A673 (cell line): ENCODE results near the gene ZBTB14. TPM values are rescaled to one million over a fixed set of nuclear protein-coding genes. Genes with fewer than 3 reads are reported as not detected.

ENCODE experiments used
- BruUV-seq: library from RNA; stranded (reverse); fragments of 400-500 nt; replicated peaks from 2 replicates; lab custom pipeline; 2021; lab: Mats Ljungman, UMichigan
- CTCF ChIA-PET: fragments of 300-600 bp; sonication (Branson Sonifier 250); formaldehyde crosslinking; loops from one replicate; lab custom pipeline; 2022; ENCODE audit warnings: antibody characterized with exemption; lab: Charles Lee
- POLR2A ChIA-PET: fragments of 300-600 bp; sonication (Branson Sonifier 250); formaldehyde crosslinking; loops from one replicate; lab custom pipeline; 2022; ENCODE audit warnings: antibody characterized with exemption; ENCODE audit not compliant: low non-redundant PET; lab: Charles Lee
- DNase-seq: peaks from one replicate; pipeline ENCODE4 v3.0.0-alpha.2; 2015; ENCODE audit warnings: low spot score
- H3K27ac ChIP-seq: fragments of 200-600 bp; sonication (generic); 2 replicates; pipeline ENCODE4 v1.5.1; 2016; ENCODE audit warnings: mixed run types, low read depth, mild to moderate bottlenecking, mixed read lengths, antibody characterized with exemption, low read length; ENCODE audit not compliant: poor library complexity, severe bottlenecking
- H3K27me3 ChIP-seq: fragments of 200-600 bp; sonication (generic); replicated peaks from 2 replicates; pipeline ENCODE4 v1.6.1; 2017; ENCODE audit warnings: mixed run types, low read depth, mild to moderate bottlenecking, mixed read lengths, antibody characterized with exemption, low read length; ENCODE audit not compliant: insufficient read depth, poor library complexity
- H3K36me3 ChIP-seq: fragments of 200-600 bp; sonication (generic); 2 replicates; pipeline ENCODE4 v1.6.1; 2016; ENCODE audit warnings: mixed run types, mild to moderate bottlenecking, mixed read lengths, antibody characterized with exemption, low read length; ENCODE audit not compliant: insufficient read depth, poor library complexity, severe bottlenecking
- H3K4me1 ChIP-seq: fragments of 200-600 bp; sonication (generic); 2 replicates; pipeline ENCODE4 v1.6.1; 2017; ENCODE audit warnings: mixed run types, mild to moderate bottlenecking, mixed read lengths, antibody characterized with exemption, low read length; ENCODE audit not compliant: insufficient read depth, poor library complexity, severe bottlenecking
- H3K4me3 ChIP-seq: fragments of 200-600 bp; sonication (generic); 2 replicates; pipeline ENCODE4 v1.5.1; 2016; ENCODE audit warnings: low read depth, mixed run types, mild to moderate bottlenecking, mixed read lengths, low read length; ENCODE audit not compliant: poor library complexity, severe bottlenecking
- H3K9me3 ChIP-seq: fragments of 200-600 bp; sonication (generic); 2 replicates; pipeline ENCODE4 v1.6.1; 2016; ENCODE audit warnings: mixed run types, low read depth, mild to moderate bottlenecking, mixed read lengths, antibody characterized with exemption, low read length; ENCODE audit not compliant: poor library complexity, severe bottlenecking
- EZH2 ChIP-seq: fragments of 200-600 bp; sonication (generic); IDR thresholded peaks from 2 replicates; pipeline ENCODE4 v1.6.1; 2017; ENCODE audit warnings: borderline replicate concordance, low read depth, mild to moderate bottlenecking, mixed read lengths, antibody characterized with exemption, low read length; ENCODE audit not compliant: poor library complexity, severe bottlenecking
- intact Hi-C: fragments of 100-400 bp; cut with micrococcal nuclease; formaldehyde crosslinking; loops from one replicate; pipeline ENCODE4 v1.10.0; 2022; ENCODE audit not compliant: unreplicated experiment
- total RNA-seq: library from RNA; stranded (reverse); gene quantifications from 2 replicates; pipeline ENCODE4 v1.2.3, GENCODE V29; 2021
- TF ChIP-seq, protein P1 (sequence below): fragments of 300-800, 200-600 bp; sonication (generic); conservative IDR thresholded peaks from 2 replicates; pipeline ENCODE4 v1.5.1; 2017; ENCODE audit warnings: low read depth, mild to moderate bottlenecking, antibody characterized with exemption, low read length, moderate library complexity, mixed read lengths

ZBTB14 gene
- total RNA-seq, 1 experiment from 2014 or later: 14.8 TPM

DNA sequence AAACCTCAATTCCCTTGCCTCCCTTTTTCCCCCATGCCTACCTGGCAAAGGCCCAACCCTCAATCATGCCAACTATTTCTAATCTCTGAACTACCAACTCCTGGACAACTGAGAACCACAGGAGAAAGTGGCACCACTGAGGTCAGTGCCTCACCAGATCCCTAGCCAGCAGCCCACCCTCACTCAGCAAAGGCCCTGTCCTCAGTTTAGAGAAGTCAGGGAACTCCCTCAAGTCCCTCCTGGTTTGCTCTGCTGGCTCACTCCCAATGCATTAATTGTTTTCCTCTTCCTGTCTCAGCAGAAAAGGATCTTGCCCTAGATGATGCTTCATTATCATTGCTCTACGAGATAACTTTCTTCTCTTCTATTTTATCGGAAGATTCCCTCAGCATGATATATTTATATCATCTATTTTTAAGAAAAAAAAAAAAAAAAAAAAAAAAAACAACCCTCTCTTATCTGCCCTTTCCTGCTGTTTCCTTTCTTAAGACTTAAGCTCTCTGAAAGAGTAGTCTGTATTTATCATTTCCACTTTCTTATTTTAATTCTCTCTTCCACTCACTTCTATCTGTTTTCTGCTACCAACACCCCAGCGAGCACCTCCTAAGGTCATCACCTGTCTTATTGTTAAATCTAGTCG, 22.7 kb upstream of the ZBTB14 start:
- BruUV-seq: no TSS peak
- DNase-seq: no peak
- intact Hi-C loops: no loop called here
- CTCF ChIA-PET: no interaction called here
- no peaks in the 10 kb centered on the region for H3K36me3 ChIP-seq
- TF ChIP-seq EZH2: no peak
- TF ChIP-seq, protein P1, sequence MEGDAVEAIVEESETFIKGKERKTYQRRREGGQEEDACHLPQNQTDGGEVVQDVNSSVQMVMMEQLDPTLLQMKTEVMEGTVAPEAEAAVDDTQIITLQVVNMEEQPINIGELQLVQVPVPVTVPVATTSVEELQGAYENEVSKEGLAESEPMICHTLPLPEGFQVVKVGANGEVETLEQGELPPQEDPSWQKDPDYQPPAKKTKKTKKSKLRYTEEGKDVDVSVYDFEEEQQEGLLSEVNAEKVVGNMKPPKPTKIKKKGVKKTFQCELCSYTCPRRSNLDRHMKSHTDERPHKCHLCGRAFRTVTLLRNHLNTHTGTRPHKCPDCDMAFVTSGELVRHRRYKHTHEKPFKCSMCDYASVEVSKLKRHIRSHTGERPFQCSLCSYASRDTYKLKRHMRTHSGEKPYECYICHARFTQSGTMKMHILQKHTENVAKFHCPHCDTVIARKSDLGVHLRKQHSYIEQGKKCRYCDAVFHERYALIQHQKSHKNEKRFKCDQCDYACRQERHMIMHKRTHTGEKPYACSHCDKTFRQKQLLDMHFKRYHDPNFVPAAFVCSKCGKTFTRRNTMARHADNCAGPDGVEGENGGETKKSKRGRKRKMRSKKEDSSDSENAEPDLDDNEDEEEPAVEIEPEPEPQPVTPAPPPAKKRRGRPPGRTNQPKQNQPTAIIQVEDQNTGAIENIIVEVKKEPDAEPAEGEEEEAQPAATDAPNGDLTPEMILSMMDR: no peak
- H3K4me3 ChIP-seq: no peak overlapping the region
- no peak overlapping the region for H3K27ac ChIP-seq
- peaks cover 4% of the 10 kb centered on the region for H3K27me3 ChIP-seq
- H3K9me3 ChIP-seq: no peaks in the 10 kb centered on the region
- no peaks in the 10 kb centered on the region for H3K4me1 ChIP-seq
- POLR2A ChIA-PET: no interaction called here

DNA sequence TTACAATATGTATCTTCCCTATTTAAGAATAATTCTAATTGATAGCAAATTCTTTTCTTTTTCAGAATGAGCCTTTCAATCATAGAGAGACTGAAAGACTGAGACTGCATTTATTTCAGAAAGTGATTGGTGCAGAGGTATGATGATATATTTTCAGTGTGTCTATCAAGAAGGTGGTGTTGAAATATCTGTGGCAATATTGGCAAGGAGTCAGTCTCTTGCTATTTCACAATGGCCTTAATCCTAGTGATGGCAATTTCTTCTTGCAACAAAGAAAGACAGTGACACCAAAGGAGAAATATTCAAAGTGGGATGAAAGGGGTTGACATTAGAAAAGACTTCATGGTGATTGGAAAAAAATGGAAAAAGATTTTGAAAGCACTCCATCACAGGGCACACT, 21.7 kb upstream of the ZBTB14 start:
- no peak overlapping the region for H3K27ac ChIP-seq
- no peaks in the 10 kb centered on the region for H3K9me3 ChIP-seq
- ChIA-PET POLR2A (no interaction called here), CTCF (no interaction called here)
- BruUV-seq: no TSS peak
- no peak overlapping the region for H3K4me3 ChIP-seq
- DNase-seq: no peak
- TF ChIP-seq EZH2: no peak
- TF ChIP-seq, protein P1: no peak
- no peaks in the 10 kb centered on the region for H3K36me3 ChIP-seq
- intact Hi-C loops: no loop called here
- no peaks in the 10 kb centered on the region for H3K4me1 ChIP-seq
- H3K27me3 ChIP-seq: peaks cover 4% of the 10 kb centered on the region

DNA sequence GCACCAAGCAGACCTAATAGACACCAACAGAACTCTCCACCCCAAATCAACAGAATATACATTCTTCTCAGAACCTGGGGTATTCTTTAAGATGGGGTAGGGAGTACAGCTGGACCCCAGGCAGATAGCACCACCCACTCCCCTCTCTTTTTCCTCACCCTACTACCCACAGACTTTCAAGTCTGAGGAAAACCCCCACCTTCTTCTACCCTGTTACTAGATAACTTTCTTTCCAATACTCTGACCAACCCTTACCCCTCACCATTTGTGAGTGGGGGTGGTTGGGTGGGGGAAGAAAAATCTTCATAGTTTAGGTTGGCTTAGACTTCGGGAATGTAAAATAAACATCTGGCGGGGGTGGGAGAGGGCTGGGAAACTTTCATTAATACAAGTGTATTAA, 20.3 kb upstream of the ZBTB14 start:
- H3K36me3 ChIP-seq: no peaks in the 10 kb centered on the region
- no peak overlapping the region for H3K27ac ChIP-seq
- CTCF ChIA-PET: no interaction called here
- H3K9me3 ChIP-seq: no peaks in the 10 kb centered on the region
- intact Hi-C loops: no loop called here
- no peak for DNase-seq
- no peaks in the 10 kb centered on the region for H3K4me1 ChIP-seq
- POLR2A ChIA-PET: no interaction called here
- BruUV-seq: no TSS peak
- TF ChIP-seq, protein P1: no peak
- TF ChIP-seq EZH2: no peak
- peaks cover 4% of the 10 kb centered on the region for H3K27me3 ChIP-seq
- no peak overlapping the region for H3K4me3 ChIP-seq
